ENCODE results near the gene SRGAP1. TPM values are rescaled to one million over a fixed set of nuclear protein-coding genes. Genes with fewer than 3 reads are reported as not detected.
"Not testable (repeated sequence)": the region's sequence is repeated elsewhere in the genome, so short reads cannot be mapped to it uniquely, and the experiment has no call there.

SRGAP1 gene
- total and polyA plus RNA-seq, 2 experiments from 2014 or later, result 9.2 to 10.8 TPM

GRCh38 chr12:63876980-63877379 lies 32.5 kb downstream of the SRGAP1 start:
- Histone ChIP-seq H3K27ac (no peak overlapping the region), H3K79me2 (peaks cover 57% of the 10 kb centered on the region), H3K4me3 (no peak overlapping the region), H2AFZ (no peak overlapping the region), H3K4me1 (ENCODE audit: insufficient read depth) (no peaks in the 10 kb centered on the region), H3K9me2 (replicated peaks; ENCODE audit: insufficient read depth) (no peaks in the 10 kb centered on the region), H3K4me2 (no peak overlapping the region), H3K9me3 (ENCODE audit: low read depth) (no peaks in the 10 kb centered on the region), H4K20me1 (ENCODE audit: insufficient read depth, poor library complexity, severe bottlenecking) (peaks cover 4% of the 10 kb centered on the region), H3K27me3 (no peaks in the 10 kb centered on the region), H3K36me3 (replicated peaks; ENCODE audit: insufficient read depth, low read depth) (no peaks in the 10 kb centered on the region)
- no peak for TF ChIP-seq EZH2phosphoT487 (IDR thresholded peaks at IDR 0.05; ENCODE audit: low read depth, severe bottlenecking, unreplicated experiment)
- TF ChIP-seq EZH2 (IDR thresholded peaks at IDR 0.05; ENCODE audit: borderline replicate concordance), result no peak
- TF ChIP-seq, protein P1, sequence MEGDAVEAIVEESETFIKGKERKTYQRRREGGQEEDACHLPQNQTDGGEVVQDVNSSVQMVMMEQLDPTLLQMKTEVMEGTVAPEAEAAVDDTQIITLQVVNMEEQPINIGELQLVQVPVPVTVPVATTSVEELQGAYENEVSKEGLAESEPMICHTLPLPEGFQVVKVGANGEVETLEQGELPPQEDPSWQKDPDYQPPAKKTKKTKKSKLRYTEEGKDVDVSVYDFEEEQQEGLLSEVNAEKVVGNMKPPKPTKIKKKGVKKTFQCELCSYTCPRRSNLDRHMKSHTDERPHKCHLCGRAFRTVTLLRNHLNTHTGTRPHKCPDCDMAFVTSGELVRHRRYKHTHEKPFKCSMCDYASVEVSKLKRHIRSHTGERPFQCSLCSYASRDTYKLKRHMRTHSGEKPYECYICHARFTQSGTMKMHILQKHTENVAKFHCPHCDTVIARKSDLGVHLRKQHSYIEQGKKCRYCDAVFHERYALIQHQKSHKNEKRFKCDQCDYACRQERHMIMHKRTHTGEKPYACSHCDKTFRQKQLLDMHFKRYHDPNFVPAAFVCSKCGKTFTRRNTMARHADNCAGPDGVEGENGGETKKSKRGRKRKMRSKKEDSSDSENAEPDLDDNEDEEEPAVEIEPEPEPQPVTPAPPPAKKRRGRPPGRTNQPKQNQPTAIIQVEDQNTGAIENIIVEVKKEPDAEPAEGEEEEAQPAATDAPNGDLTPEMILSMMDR (IDR thresholded peaks at IDR 0.05; ENCODE audit: poor library complexity), result no peak
- whole genome bisulfite sequencing (ENCODE audit: low lambda C conversion rate, missing lambda C conversion rate), result 85% methylated on average over 4 of the region's 4 CpGs
- DNase-seq (ENCODE audit: low spot score), result no peak

DNA sequence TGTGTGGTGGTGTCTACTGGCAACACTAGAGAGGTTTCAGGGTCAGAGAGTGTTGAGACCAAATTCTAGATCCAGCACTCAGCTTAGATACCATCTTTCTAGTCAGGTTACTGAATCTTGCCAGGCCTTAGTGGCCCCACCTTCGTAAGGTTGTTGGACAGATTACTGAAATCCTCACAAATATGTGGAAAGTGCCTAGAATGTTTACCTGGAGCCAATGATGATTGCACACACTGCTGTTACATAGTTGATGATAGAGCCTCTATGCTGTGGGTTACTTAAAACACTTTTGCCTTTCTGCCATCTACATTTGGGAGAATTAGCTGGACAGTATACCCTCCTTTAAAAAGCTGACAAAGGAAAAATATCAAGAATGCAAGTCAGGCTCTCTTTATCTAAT lies 33.2 kb downstream of the SRGAP1 start:
- TF ChIP-seq EZH2phosphoT487 (IDR thresholded peaks at IDR 0.05; ENCODE audit: low read depth, severe bottlenecking, unreplicated experiment) (no peak), EZH2 (IDR thresholded peaks at IDR 0.05; ENCODE audit: borderline replicate concordance) (no peak)
- TF ChIP-seq, protein P1 (IDR thresholded peaks at IDR 0.05; ENCODE audit: poor library complexity), result no peak
- peaks cover 53% of the 10 kb centered on the region for H3K79me2 ChIP-seq

DNA sequence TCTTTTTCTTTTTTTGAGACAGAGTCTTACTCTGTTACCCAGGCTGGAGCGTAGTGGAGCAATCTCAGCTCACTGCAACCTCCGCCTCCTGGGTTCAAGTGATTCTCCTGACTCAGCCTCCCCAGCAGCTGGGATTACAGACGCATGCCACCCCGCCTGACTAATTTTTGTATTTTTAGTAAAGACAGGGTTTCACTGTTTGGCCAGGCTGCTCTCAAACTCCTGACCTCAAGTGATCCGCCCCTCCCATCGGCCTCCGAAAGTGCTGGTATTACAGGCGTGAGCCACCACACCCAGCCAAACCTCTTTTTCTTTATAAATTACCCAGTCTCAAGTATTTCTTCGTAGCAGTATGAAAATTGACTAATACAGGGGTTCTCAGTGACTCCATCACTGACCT lies 35.7 kb downstream of the SRGAP1 start:
- H3K9me2 ChIP-seq (replicated peaks; ENCODE audit: insufficient read depth); DNase-seq (ENCODE audit: low spot score); H3K4me3 ChIP-seq; H3K4me2 ChIP-seq; H3K36me3 ChIP-seq (replicated peaks; ENCODE audit: insufficient read depth, low read depth); H3K9me3 ChIP-seq (ENCODE audit: low read depth); H3K27me3 ChIP-seq; H3K4me1 ChIP-seq (ENCODE audit: insufficient read depth); H3K27ac ChIP-seq; H4K20me1 ChIP-seq (ENCODE audit: insufficient read depth, poor library complexity, severe bottlenecking); H2AFZ ChIP-seq: not testable (repeated sequence)
- peaks cover 41% of the 10 kb centered on the region for H3K79me2 ChIP-seq
- 95% methylated on average over 9 of the region's 9 CpGs for whole genome bisulfite sequencing (ENCODE audit: low lambda C conversion rate, missing lambda C conversion rate)

More for the DNA sequence above, 33.2 kb downstream of the SRGAP1 start:
- H2AFZ ChIP-seq, result no peak overlapping the region
- H3K4me3 ChIP-seq, result no peak overlapping the region
- 71% methylated on average over 1 of the region's 1 CpG for WGBS (ENCODE audit: low lambda C conversion rate, missing lambda C conversion rate)
- H4K20me1 ChIP-seq (ENCODE audit: insufficient read depth, poor library complexity, severe bottlenecking), result peaks cover 4% of the 10 kb centered on the region
- H3K4me2 ChIP-seq, result no peak overlapping the region
- no peaks in the 10 kb centered on the region for H3K4me1 ChIP-seq (ENCODE audit: insufficient read depth)
- no peak overlapping the region for H3K27ac ChIP-seq
- no peaks in the 10 kb centered on the region for H3K9me2 ChIP-seq (replicated peaks; ENCODE audit: insufficient read depth)
- no peaks in the 10 kb centered on the region for H3K9me3 ChIP-seq (ENCODE audit: low read depth)
- DNase-seq (ENCODE audit: low spot score), result no peak
- H3K36me3 ChIP-seq (replicated peaks; ENCODE audit: insufficient read depth, low read depth), result no peaks in the 10 kb centered on the region
- no peaks in the 10 kb centered on the region for H3K27me3 ChIP-seq

- H3K4me2 ChIP-seq, result no peak overlapping the region
- no peaks in the 10 kb centered on the region for H3K9me3 ChIP-seq (ENCODE audit: low read depth)
- H3K27ac ChIP-seq, result no peak overlapping the region
- H2AFZ ChIP-seq, result no peak overlapping the region
- H3K36me3 ChIP-seq (replicated peaks; ENCODE audit: insufficient read depth, low read depth), result no peaks in the 10 kb centered on the region
- no peak overlapping the region for H3K4me3 ChIP-seq
- no peak for DNase-seq (ENCODE audit: low spot score)
- peaks cover 47% of the 10 kb centered on the region for H3K79me2 ChIP-seq
- no peaks in the 10 kb centered on the region for H3K9me2 ChIP-seq (replicated peaks; ENCODE audit: insufficient read depth)
- TF ChIP-seq EZH2 (IDR thresholded peaks at IDR 0.05; ENCODE audit: borderline replicate concordance), result no peak
- TF ChIP-seq, protein P1 (IDR thresholded peaks at IDR 0.05; ENCODE audit: poor library complexity), result no peak
- TF ChIP-seq EZH2phosphoT487 (IDR thresholded peaks at IDR 0.05; ENCODE audit: low read depth, severe bottlenecking, unreplicated experiment), result no peak
- WGBS (ENCODE audit: low lambda C conversion rate, missing lambda C conversion rate), result 80% methylated on average over 6 of the region's 6 CpGs
- peaks cover 4% of the 10 kb centered on the region for H4K20me1 ChIP-seq (ENCODE audit: insufficient read depth, poor library complexity, severe bottlenecking)
- no peaks in the 10 kb centered on the region for H3K27me3 ChIP-seq
- no peaks in the 10 kb centered on the region for H3K4me1 ChIP-seq (ENCODE audit: insufficient read depth)
These were observed 36.3 kb downstream of the SRGAP1 start for GRCh38 chr12:63880742-63881263.
